ENCODE measurements around the gene IP6K1.

IP6K1 gene

DNA sequence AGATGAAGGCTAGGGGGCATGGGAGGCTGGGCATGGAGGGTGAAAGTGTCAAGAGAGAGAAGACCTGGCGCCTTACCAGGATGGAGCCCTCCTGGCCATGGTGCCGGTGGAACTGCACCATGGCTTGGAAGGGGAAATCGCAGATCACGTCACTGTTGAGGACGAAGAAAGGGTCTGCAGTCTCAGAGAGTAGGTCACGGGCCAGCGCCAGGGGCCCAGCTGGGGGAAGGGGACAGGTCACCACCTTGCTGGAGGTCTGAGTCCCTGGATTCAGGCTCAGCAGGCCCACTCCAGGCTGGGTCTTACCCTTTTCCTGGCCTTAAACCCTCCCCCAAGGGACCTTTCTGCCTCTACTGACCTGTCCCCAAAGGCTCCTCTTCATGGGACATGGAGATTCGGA, 63.4 kb downstream of the IP6K1 start:
- DNase-seq: no peak

DNA sequence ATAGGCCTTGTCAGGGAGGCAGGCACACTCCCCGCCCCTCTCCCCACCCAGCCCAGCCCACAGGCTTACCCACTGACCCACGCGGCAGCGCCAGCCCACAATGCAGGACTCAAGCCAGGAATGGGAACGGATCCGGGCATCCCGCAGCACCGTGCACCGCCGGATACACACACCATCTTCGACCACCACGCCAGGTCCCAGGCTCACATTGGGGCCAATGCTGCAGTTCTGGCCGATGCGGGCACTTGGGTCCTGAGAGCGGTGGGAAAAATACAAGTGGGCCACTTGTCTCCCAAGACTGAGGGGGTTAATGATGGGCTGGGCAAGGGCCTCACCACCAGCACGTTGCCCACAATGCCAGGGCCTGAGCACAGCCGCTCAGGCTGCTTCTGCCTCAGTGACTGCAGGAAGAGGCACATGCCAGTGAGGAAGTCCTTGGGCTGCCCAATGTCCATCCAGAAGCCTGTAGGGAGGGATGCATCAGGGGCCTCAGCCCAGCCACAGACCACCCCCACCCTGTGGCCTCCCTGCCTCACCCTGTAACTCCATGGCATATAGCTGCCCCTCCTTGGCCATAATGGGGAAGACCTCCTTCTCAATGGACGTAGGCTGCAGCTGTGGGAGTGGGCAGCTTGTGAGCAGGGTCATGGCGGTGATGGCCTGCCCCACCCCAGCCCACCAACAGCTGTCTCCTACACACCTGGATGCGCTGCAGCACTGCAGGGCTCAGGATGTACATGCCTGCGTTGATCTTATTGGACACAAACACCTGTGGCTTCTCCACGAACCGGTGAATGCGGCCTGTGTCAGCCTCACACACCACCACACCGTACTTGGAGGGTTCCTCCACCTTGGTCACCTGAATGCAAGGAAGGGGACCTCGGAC, 64.2 kb downstream of the IP6K1 start:
- DNase-seq: no peak

DNA sequence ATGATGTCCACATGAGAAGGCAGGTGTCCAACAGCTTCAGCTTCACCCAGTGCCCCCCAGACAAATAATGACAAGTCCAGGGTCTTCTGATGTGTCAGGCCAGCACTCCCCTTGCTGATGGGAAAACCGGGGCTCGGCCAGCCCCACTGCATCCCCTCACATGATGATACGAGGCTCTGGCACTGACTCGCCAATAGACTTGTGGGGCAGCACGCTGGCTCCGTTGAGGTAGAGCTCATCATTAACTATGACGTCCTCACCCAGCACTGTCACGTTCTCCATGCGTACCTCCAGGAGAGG, 64.8 kb downstream of the IP6K1 start:
- no peak for DNase-seq

DNA sequence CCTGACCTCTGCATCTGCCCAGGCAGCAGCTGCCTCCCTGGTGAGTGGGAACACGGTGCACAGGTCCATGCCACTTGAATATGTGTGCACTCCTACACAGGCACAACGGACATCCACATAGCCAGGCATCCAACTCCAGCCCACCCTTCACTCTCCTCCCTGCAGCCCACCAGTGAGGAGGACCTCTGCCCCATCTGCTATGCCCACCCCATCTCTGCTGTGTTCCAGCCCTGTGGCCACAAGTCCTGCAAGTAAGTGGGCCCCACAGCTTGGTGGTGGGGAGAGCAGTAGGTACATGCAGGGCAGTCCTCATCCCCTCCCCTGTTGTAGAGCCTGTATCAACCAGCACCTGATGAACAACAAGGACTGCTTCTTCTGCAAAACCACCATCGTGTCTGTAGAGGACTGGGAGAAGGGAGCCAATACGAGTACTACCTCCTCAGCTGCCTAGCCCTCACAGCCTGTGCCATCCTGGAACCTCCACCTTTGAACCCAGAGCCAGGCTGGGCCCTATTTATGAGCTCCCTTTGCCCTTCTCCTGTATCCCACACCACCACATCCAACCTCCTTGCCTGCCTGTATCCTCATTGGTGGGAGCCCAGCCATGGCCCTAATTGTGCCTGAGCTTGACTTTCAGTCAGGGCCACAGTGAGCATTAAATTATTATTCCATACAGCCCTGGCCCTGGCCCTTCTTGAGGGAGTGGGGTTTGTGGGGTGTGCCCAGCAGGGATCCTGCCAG, 65.3 kb downstream of the IP6K1 start:
- no peak for DNase-seq

DNA sequence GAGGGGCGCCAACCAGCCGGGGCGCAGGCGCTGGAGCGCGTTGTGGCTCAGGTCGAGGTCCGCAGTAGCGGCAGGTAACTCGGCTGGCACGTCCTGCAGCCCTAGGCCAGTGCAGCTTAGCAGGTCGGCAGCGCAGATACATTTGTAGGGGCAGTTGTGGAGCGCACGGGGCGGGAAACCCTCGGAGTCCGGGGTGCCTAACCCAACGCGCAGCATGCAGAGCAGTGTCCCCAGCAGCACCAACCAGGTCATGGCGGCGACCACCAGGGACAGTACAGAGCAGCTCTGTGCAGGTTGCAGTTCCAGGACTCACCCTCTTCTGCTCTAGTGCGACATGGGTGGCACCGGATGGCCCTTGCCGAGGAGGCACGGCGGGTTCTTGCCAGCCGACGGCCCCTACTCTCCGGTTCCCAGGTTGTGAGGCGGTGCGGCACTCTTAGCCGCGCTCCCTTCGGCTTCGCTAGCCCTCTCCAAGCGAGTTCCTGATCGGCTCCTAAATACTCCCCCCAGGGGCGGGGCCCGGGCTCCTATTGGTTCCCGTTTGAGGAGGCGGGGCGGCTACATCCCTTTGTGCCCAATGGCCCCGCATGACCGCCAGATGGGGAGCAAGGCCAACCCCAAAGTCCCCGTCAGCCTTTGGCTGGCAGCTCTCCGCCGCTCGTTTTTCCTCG, 67.0 kb downstream of the IP6K1 start, which contains the start of gene AMIGO3:
AMIGO3 (minus strand) TSS at position 471 of the 671 bp plus-strand sequence; CDS start at position 252, 219 bp downstream.
- peak; percentile 47 for DNase-seq

DNA sequence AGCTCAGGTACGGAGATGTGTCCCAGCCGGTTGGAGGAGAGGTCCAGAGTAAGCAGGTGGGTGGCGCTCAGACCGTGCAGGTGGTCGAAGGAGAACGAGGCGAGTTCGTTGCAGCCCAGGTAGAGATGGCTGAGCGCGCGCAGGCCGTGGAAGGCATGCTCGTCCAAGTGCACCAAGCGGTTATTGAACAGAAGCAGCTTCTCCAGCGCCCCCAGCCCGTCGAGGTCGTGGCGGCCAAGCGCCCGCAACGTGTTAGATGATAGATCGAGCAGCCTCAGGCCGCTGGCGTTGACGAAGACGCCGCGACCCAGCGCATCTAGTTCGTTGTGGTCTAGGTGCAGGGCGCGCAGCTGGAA, 67.5 kb downstream of the IP6K1 start:
- no peak for DNase-seq

DNA sequence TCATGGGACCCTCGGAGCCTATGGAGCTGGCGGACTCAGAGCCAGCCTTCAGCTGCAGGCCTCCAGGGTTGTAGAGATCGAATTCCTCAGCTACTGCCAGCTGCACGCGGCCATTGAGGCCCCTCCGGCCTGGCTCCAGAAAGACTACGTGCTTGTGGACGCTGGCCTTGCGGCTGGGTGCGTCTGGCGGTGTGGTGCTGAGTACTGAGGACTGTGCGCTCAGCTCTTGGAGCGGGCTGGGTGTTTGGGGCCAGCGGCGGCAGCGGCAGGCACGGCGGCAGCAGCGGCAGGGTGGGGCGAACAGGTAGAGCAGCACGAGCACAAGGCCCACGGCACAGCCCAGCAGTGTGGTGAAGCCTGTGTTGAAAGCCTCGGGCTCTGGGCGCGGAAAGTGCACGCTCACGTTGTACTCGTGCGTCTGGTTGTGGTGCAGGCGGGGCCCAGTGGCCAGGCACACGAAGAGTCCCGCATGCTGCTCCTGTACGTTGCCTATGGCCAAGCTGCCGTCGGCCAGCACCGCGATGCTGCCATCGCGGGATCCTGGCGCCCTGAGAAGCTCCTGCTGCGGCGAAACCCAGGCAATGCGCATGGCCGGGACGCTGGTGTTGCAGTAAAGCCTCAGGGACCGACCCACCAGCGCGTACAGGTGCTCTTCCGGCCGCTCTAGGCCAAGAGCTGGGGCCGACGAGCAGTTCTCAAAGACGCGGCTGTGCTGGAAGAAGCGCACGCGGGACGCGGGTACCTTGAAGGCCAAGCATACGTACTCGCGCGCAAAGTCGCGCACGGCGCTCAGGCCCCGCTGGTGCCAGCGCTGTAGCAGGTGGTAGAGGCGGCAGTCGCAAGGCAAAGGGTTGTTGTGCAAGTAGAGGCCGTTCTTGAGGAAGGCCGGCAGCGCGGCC, 68.1 kb downstream of the IP6K1 start:
- no peak for DNase-seq

DNA sequence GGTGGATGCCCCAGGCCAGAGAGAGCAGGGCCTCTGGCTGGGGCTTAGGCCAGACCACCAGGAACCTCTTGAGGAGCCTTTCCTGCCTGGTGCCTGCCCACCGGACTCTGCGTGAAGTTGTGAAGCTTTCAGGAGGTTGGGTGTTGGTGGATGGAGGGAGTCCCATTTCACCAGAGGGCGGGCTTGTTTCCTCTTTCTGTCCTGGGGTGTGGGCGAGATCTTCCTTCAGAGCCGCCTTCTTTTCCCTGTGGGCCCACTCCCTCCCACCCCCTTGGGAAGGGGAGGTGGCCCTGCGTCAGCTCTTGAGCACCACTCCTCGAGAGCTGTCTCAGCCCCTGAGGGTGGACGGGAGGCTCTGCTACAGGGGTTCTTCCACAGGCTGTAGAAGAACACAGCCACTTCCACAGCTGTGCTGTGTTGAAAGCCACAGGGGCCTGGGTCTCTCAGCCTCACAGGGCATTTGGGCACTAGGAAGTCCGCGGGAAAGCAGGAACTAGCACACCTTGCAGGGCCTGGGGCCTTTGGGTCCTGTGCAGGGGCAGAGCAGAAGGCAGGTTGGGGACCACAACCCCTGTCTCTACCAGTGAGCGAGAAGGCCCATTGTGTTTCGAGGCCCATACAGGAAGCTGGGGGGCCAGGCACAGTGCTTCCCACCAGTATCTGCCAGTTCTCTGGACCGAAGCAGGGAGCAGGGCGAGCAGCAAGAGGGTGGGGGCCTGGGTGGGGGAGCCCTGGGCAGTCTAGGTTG, 69.0 kb downstream of the IP6K1 start:
- DNase-seq: no peak

DNA sequence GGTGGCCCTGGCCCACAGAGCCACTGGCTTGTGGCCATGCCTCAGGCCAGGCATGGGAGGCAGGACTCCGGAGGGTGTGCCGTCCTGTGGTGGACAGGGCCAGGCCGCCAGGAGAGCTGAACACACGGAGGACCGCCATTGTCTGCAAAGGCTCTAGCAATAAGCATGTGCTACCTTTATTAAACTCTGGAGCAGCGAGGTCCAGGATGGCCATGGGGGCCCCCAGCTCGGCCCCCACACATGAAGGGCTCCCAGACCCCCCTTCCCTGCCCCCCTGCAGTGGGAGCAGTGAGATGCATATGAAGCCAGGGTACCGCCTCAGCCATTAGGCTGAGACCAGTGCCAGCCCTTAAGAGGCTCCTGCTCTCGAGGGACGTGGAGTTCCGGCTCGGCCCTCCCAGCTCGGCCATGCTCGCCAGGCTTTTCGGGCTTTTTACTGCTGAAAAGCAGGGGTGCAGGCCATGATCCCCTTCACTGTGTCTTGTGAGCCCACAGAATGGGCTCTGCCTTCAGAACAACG, 69.6 kb downstream of the IP6K1 start:
- DNase-seq: no peak

DNA sequence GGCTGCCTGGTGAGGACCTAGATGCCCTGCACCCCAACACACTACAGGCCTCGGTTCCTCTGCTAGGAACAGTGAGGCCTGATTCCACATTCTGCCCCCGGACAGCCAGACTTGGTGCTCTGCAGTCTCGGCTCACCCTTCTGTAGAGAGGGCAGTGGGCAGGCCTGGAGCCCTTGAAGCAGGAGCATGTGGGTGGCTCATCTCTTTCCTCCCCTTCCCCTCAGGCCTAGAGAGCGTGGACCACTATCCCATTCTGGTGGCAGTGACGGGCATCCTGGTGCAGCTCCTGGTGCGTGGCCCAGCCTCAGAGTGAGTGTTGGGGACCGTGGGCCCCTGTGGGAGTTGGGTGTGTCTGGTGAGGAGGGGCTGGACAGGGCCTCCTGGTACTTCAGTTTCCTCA, 70.2 kb downstream of the IP6K1 start:
- DNase-seq: no peak

DNA sequence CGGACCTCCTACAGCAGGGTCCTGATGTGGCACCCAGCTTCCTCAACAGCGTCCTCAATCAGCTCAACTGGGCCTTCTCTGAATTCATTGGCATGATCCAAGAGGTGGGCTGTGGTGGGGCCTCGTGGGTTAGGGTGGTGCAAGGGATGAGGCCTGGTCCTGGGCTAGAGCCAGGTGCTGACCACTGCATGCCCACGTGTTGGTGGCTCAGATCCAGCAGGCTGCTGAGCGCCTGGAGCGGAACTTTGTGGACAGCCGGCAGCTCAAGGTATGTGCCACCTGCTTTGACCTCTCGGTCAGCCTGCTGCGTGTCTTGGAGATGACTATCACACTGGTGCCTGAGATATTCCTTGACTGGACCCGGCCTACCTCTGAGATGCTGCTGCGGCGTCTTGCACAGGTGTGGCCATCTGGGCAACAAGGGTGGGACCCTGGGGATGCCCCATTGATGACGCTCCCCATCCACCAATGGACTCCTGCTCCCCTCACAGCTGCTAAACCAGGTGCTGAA, 70.7 kb downstream of the IP6K1 start:
- DNase-seq: no peak

DNA sequence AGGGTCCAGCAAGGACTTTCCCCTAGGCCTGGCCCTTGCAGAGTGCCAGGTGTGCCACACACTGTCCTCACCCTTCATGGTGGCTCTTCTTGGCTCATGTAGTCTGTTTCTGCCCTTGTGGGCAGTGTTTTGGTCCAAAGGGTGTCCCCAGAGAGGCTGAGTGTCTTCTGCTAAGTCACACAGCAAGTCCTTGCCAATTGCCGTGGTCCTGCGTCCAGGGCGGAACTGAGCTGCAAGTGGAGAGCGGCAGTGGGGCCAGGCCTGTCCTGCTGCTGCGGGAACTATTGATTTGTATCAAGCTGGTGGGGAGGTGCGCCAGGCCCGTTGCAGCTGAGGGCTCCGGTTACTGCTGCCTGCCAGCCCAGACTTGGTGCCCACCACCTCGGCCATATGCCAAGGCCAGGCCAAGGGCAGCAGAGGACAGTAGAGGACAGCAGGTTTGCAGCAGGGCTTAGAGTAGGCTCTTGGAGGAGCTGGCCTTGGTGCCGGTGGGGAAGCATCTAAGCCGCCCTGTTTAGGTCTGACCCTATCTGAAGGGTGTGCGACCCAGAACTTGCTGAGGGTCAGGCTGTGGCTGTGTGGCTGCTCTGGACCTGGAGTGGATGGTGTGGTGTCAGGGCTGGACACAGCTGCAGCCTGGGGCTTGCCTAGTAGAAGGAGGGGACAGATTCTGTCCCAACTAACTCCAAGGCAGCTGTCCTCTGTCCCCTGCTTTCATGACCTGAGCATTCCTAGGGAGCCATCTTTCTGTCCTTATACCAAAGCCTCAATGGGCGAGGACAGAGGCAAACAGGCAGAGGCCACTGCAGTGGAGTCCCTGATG, 71.4 kb downstream of the IP6K1 start:
- no peak for DNase-seq

DNA sequence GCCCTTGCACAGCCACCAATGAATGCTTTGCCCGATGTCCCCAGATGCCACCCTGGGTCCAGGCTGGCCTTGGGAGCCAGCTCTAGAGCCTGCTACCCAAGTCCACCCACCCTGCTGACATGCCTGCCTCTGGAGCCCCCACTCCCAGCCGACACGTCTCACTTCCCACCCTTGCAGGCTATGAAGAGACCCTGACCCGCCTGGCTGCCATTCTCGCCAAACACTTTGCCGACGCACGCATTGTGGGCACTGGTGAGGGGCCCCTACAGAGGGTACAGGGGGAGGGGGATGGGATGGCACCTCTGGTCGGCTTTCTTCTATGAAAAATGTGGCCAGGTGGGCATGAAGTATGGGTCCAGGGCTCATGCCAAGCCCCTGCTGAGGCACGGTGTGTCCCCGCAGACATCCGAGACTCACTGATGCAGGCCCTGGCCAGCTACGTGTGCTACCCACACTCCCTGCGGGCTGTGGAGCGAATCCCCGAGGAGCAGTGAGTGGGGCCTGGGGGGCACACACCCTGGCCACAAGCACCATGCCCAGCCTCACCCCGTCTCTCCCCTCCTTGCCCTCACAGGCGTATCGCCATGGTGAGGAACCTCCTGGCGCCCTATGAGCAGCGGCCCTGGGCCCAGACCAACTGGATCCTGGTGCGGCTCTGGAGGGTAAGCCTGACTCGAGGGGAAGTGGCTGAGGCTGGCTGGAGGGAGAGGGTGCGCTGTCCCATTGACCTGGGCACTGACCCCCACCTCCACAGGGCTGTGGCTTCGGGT, 72.8 kb downstream of the IP6K1 start:
- DNase-seq: no peak

DNA sequence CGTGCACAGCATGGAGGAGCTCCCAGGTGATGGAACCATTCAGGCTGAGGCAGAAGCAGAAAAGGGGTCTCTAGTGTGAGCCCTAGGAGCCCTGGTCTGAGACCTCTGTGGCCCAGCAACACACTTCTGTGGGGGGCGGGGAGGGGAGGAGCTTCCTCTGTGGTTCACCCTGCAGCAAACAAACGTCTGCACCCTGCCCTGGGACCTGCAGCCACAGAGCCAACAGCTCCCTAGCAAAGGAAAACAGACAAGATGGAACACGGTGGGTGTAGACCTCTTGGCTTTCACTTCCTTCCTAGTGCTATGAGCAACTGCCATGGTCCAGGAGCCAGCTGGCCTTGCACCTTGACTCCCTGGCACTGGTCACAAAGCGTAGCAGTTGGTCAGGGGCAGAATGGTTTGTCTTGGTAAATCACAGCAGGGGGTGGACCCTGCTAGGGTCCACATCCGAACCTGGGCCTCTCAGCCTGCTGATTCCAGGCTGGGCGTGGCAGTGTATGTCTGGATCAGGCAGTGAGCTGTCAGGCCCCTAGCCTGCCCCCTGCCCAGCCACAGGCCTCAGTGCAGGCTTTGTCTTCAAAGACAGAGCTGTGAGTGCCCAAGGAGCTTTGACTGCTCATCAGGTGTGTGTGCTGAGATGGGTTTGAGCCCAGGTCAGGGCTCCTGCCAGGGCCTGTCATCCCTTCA, 73.6 kb downstream of the IP6K1 start:
- no peak for DNase-seq

DNA sequence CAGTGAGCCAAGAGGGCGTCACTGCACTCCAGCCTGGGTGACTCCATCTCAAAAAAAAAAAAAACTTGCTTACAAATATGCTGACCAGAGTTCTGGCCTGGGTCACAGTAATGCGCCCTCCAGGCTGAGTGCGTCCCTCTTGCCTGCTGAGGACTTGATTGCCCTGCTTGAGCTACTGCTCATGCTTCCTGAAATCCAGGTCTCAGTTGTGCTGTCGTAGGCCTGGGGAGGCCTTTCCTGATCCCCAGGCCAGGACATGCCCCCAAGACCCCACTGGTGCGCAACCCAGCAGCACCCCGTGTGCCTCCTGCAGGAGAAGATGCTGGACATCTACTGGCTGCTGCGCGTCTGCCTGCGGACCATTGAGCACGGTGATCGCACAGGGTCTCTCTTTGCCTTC, 74.2 kb downstream of the IP6K1 start:
- DNase-seq: no peak

DNA sequence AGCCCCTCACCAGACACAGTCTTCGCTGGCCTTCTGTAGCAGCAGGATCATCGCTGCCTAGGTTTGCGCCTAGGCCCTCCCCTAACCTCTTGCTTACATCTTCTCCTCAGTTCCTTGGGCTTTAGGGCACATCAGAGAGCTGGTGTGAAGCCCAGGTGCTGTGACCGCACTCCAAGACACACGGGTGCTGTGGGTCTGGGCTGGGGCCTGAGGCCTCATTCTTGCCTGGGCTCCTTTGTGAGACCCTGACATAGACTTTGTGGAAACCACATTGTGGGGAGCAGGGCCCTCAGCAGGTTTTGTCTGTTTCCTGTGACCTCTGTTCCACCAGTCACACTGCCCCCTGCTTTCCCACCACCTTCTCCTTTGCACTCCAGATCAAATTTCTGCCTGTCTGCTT, 74.9 kb downstream of the IP6K1 start:
- DNase-seq: no peak

DNA sequence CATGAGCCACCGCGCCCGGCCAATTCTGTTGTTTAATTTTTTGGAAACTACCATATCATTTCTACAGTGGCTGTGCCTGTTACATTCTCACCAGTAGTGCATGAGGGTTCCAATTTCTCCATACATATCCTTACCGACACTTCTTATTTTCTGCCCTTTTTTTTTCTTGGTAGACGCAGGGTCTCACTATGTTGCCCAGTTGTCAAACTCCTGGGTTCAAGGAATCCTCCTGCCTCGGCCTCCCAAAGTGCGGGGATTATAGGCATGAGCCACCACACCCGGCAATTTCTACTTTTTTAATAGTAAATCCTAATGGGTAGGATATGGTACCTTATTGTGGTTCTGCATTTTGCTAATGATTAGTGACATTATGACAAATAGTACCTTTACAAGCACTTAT, 76.5 kb downstream of the IP6K1 start:
- no peak for DNase-seq

DNA sequence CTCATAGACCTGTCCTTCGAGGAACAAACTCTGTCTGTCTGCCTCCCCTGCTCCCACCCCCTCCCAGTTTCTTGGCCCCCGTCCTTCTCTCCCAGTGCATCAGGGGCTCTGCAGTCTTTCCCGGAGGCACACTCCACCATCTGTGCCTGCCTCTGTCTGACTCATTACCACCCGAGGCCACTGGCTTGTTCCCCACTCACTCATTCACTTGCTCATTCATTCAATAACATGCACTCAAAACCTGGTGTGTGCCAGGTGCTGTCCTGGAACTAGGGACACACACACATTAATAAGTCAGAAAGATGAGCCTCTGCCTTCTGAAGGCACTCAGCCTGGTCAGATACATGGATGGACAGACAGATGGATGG, 79.2 kb downstream of the IP6K1 start:
- peak; percentile 33 for DNase-seq

DNA sequence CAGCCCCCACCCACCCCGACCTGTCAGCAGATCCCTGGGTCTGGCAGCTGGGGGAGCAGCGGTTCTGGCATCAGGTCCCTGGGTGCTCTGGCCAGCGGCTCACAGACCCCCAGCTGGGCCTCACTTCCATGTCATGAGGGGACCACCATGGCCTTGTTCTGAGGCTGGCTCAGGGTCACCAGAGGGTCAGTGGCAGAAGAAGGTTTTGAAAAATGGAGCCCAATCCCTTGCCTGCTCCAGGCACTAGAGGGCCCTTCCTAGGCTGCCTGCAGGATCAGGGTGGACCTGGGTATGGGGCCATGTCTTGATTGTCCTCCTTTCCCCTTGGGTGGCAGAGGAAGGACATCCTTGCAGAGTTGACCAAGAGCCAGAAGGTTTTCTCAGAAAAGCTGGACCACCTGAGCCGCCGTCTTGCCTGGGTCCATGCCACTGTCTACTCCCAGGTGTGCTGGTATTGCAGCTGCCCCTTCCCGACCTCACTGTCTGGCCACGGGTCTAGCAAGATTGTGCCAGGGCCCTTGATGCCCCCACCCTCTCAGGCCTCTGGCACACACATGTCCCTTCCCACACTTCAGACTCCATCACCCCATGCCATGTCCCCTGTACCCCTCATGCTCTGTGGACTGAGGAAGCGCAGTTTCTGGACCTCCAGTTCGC, 79.8 kb downstream of the IP6K1 start:
- no peak for DNase-seq

Measured in NCI-H446 treated with DMSO at 0.1 percent for 48 hours (cell line).